HK-2 (cell line): ENCODE measurements around the gene POLE4.

Source experiments
- DNase-seq: peaks from one replicate; pipeline ENCODE4 v3.0.0-alpha.2; 2018; ENCODE audit not compliant: unreplicated experiment

The POLE4 gene

GRCh38 chr2:74985978-74986609, 27.7 kb downstream of the POLE4 start:
- no peak for DNase-seq

- DNase-seq = no peak
Observed at GRCh38 chr2:74991977-74992376, 33.5 kb downstream of the POLE4 start.

DNA sequence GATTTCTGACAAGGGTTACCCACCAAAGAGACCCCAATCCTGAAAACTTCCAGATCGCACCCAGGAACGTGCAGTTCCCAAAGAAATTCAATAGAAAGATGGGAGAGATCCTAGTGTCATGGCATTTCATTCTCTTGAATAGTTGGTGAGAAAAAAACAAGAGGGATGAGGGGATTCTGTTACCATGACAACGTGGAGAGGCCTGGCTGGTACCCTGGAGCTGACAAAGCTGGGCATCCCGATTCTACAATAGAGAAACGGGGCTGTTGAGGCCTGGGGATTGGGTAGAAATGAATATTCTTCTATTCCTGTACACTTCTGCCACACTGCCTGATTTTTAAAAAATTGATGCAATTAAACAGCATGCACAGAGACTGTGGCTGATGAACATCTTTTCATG, 41.0 kb downstream of the POLE4 start:
- no peak for DNase-seq

- no peak for DNase-seq
Observed at GRCh38 chr2:75002007-75002406, 43.6 kb downstream of the POLE4 start.

DNA sequence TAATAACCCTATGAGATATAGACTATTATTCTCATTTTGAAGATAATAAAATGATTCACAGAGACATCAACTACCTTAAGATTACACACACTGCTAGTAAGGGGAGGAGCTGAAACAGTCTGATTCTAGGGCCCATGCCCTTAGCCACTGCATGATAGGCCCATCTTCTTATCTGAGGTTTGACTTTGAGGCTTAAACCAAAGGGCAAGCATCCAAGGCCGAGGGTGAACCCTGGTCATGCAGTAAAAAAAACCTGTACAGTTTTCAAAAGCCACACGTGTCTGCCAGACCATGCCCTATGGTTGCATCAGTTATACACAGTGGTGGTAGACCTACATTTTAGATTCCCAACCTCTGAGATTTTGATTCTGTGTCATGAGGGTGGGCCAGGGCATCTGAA, 44.8 kb downstream of the POLE4 start:
- no peak for DNase-seq

DNA sequence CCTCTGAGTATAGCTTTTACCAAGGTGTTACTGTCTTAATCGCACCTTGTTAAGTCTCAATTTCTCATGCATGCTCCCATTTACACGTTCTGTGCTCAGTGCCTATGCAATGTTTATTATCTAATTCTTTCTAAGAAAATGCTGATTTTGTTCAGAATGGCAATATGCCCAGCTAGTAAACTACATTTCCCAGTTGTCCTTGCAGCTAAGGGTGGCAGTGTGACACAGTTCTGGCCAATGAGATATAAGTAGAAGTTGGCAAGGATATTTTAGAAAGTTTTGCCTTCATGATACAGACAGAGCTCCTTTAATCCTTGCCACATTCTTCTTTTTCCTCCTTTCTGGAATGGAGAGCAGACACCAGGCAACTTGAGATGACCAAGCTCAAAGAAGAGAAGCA, 45.3 kb downstream of the POLE4 start:
- DNase-seq = no peak

DNA sequence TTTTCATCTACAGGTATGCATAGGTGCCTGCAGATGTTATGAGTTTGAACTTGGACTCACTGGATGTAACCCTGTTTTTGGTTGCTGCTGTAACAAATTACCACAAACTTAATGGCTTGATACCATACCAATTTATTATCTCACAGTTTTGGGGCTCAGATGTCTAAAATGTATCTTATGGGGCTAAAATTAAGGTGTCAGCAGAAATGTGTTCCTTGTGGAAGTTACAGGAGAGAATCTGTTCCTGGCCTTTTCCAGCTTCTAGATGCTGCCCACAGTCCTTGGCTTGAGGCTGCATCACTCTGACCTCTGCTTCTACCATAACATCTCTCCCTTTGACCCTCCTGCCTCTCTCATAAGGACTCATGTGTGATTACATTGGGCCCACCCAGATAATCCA, 47.6 kb downstream of the POLE4 start:
- no peak for DNase-seq

- peak; percentile 11 for DNase-seq
Observed at GRCh38 chr2:75007061-75007460, 48.6 kb downstream of the POLE4 start.

DNA sequence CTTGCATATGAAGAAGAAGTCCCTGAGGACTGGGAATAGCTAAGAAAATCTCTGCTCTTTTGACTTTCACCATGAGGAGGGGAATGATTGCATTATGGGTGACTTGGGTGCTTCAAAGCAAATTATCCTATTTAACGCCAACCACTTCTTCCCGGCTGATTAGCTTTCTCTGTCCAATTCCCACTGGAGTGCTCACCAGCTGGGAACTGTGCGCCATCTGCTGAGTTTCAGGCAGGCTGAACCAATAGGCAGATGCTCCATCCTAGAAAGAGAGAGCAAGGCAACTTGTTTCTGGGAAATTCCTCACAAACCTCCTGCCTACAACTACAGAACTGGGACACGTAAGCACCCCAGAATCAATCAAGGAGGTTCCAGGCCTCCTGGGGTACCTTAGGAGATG, 49.4 kb downstream of the POLE4 start:
- no peak for DNase-seq

DNA sequence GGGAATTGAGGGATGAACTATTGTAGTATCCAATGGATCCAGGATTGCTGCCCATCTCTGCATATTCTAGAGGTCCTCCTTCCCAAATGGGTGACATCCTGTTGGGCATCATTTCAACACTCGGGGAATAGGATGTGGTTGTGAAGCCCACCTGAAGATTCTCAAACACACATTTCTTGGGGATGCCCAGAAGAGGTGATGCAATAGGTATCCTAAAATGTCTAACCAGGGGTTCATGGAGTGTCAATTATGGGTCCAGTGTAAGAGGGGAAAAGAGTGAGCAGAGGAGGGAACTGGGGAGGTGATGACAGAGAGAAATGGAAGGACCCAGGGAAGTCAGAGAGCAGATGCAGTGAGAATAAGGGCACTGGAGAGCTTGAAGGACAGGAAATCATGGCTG, 52.1 kb downstream of the POLE4 start:
- no peak for DNase-seq

DNA sequence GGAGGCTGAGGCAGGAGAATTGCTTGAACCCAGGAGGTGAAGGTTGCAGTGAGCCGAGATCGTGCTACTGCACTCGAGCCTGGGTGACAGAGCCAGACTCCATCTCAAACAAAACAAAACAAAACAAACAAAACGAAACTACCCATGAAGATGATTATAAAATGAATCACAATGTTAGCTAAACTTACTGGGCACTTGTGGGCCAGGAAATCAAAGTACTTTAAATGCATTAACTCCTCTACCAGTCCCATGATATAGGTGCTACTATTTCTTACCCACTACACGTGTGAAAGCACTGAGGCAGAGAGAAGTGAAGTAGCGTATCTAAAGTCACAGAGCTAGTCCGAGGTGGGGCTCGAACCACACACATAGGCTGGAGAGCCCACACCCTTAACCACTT, 53.6 kb downstream of the POLE4 start:
- DNase-seq = no peak

DNA sequence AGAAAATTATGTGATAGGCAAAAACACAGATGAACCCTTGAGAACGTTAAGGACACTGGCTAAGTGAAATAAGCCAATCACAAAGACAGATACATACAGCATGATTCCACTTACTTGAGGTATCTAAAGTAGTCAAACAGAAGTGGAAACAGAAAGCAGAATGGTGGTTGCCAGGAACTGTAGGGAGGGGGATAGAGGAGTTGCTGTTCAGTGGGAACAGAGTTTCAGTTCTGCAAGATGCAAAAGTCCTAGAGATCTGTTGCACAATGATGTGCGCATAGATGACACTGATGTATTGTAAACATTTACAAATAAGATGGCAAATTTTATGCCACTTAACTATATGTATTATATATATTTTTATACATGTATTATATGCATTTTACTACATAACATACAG, 59.7 kb downstream of the POLE4 start:
- DNase-seq = no peak
